GM18870 (cell line): ENCODE data around the gene TOM1L1.

ENCODE experiments used
- ATAC-seq: cut with Tn5 transposase; IDR thresholded peaks from one replicate; pipeline ENCODE4 v1.9.1; 2021; ENCODE audit warnings: moderate library complexity; ENCODE audit not compliant: unreplicated experiment

TOM1L1 gene

GRCh38 chr17:54892360-54892759 is 8.3 kb upstream of the TOM1L1 start:
- ATAC-seq, result no peak

- no peak for ATAC-seq
Measured at GRCh38 chr17:54898576-54898975, 2.1 kb upstream of the TOM1L1 start.

- ATAC-seq, result no peak
Measured at GRCh38 chr17:54899201-54899600, 1.5 kb upstream of the TOM1L1 start.

- ATAC-seq, result no peak
Measured at GRCh38 chr17:54899721-54900456, 763 bp upstream of the TOM1L1 start.

GRCh38 chr17:54901230-54901822 is 674 bp downstream of the TOM1L1 start:
- no peak for ATAC-seq

GRCh38 chr17:54902017-54902416 is 1.4 kb downstream of the TOM1L1 start:
- no peak for ATAC-seq

- no peak for ATAC-seq
Measured at GRCh38 chr17:54902611-54903010, 2.0 kb downstream of the TOM1L1 start.

- no peak for ATAC-seq
Measured at GRCh38 chr17:54903375-54903774, 2.7 kb downstream of the TOM1L1 start.

- no peak for ATAC-seq
Measured at GRCh38 chr17:54906683-54907082, 6.0 kb downstream of the TOM1L1 start.

GRCh38 chr17:54907376-54907775 is 6.7 kb downstream of the TOM1L1 start:
- no peak for ATAC-seq

GRCh38 chr17:54909766-54910165 is 9.1 kb downstream of the TOM1L1 start:
- no peak for ATAC-seq

GRCh38 chr17:54916721-54917120 is 16.1 kb downstream of the TOM1L1 start:
- ATAC-seq, result no peak

- ATAC-seq, result no peak
Measured at GRCh38 chr17:54919425-54919824, 18.8 kb downstream of the TOM1L1 start.

- no peak for ATAC-seq
Measured at GRCh38 chr17:54920819-54921218, 20.2 kb downstream of the TOM1L1 start.

- ATAC-seq, result no peak
Measured at GRCh38 chr17:54924405-54924804, 23.8 kb downstream of the TOM1L1 start.

GRCh38 chr17:54927525-54927924 is 26.9 kb downstream of the TOM1L1 start:
- ATAC-seq, result no peak

- no peak for ATAC-seq
Measured at GRCh38 chr17:54932711-54933110, 32.1 kb downstream of the TOM1L1 start.

- ATAC-seq, result no peak
Measured at GRCh38 chr17:54933921-54934320, 33.3 kb downstream of the TOM1L1 start.

- ATAC-seq, result no peak
Measured at GRCh38 chr17:54935471-54935870, 34.8 kb downstream of the TOM1L1 start.

- ATAC-seq, result no peak
Measured at GRCh38 chr17:54937018-54937417, 36.4 kb downstream of the TOM1L1 start.

GRCh38 chr17:54937426-54937825 is 36.8 kb downstream of the TOM1L1 start:
- ATAC-seq, result no peak

GRCh38 chr17:54941285-54941684 is 40.6 kb downstream of the TOM1L1 start:
- ATAC-seq, result no peak

GRCh38 chr17:54944796-54945195 is 44.1 kb downstream of the TOM1L1 start:
- ATAC-seq, result no peak
